H54 (cell line): ENCODE measurements around the gene GPR61.

Source experiments
- DNase-seq: peaks from one replicate; pipeline ENCODE4 v3.0.0; 2011; ENCODE audit warnings: low spot score, mixed read lengths; ENCODE audit not compliant: insufficient read length
- FAIRE-seq: peaks from 3 replicates; lab custom pipeline; 2011; peaks lifted over from hg19 to GRCh38; lab: Jason Lieb, UNC
- POLR2A ChIP-seq: IDR thresholded peaks from 2 replicates; pipeline ENCODE4 v1.6.1; 2011; ENCODE audit warnings: low read depth, mild to moderate bottlenecking, low read length

GPR61 gene, protein sequence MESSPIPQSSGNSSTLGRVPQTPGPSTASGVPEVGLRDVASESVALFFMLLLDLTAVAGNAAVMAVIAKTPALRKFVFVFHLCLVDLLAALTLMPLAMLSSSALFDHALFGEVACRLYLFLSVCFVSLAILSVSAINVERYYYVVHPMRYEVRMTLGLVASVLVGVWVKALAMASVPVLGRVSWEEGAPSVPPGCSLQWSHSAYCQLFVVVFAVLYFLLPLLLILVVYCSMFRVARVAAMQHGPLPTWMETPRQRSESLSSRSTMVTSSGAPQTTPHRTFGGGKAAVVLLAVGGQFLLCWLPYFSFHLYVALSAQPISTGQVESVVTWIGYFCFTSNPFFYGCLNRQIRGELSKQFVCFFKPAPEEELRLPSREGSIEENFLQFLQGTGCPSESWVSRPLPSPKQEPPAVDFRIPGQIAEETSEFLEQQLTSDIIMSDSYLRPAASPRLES

DNA sequence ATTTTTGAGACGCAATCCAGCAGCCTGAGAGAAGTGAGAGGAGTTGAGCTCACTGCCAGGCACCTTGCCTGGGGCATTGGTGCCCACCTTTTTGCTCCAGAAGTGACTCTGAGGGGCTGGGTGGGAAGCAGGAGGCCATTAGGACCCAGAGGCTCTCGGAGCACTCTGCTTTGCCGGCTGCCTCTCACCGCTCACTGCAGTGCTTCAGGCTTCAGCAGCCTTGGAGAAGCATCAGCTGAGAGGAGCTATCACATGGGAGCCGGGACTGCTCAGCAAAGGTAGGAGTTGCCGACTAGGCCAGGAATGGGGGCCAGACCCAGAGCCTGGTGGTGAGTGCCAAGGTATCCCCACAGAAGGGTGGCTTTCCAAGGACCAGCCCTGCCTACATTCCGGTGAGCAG, at the start of gene GPR61:
GPR61 (plus strand) TSS at position 197 of the 400 bp plus-strand sequence. CDS start 3,151 bp downstream, outside the sequence.
- FAIRE-seq = no peak

DNA sequence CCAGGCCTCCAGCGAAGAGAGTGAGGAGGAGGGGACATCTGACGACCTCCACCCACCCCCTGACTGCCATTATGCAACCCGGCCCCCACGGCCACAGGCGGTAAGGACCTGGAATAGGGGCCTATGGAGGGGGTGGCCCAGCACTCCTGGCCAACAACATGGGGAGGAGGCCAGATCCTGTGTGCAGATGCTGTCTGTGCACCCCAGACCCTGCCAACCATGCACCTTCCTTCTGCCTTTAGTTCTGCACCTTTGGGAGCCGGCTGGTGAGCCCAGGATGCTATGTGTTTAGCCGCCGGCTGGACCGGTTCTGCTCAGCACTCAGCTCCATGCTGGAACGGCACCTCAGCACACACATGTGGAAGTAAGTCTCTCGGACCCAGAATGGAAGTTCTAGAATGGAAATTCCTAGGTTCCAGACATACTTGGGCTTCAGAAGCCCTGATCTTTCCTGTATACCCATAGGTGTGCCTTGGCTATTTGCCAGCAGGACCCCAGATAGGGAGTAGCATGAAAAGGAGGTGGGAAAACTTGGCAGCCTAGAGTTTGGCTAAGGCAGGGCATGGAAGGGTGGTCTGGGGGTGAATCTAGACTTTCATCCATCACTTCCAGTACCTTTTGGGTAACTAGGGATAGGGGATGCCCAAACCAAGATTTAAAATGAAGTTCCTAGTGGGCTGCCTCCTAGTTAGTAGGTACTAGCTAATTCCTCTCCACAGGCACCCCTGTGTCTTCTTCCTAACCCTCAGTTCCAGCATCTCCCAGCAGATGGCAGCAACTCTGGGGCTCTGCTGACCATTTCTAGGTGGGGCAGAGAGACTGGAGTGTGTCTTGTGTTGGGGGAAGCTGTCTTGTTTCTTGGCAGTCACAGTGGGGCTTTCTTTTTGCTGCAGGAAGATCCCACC, 49.4 kb upstream of the GPR61 start:
- peak; percentile 75 for DNase-seq
- no peak for FAIRE-seq
- TF ChIP-seq POLR2A = no peak

More for the DNA sequence above, at the start of gene GPR61:
- no peak for TF ChIP-seq POLR2A
- no peak for DNase-seq

DNA sequence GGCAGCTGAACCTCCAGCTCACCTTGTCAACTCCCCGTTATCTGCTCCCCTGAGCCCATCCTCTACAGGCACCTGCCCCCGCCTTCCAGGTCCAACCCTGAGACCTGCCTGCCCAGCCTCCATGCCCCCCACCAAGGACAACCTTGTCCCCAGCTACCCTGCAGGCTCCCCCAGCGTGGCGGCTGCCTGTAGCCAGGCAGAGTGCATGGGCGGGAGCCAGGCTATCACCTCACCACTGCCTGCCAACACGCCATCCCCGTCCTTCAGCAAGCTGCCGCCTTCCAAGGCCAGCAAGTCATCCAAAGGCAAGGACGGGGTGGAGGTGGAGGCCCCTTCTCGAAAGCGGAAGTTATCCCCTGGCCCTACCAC, 48.8 kb upstream of the GPR61 start:
- no peak for TF ChIP-seq POLR2A
- FAIRE-seq (no peak), DNase-seq (no peak)

DNA sequence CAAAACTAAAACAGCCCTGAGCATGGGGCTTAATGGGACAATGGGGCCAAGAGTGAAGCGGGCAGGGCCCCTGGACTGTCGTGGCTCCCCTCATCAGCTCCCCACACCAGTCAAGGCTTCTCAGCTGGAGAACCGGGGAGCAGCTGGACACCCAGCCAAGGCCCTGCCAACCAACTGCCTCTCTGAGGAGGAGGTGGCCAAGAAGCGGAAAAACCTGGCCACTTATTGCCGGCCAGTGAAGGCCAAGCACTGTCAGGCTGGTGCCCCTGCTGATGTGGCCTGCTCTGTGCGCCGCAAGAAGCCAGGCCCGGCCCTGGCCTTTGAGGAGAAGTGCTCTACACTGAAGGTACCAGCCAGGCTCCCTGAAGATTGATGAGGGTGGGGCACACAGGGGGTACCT, 48.3 kb upstream of the GPR61 start:
- FAIRE-seq (no peak), DNase-seq (no peak)
- no peak for TF ChIP-seq POLR2A

DNA sequence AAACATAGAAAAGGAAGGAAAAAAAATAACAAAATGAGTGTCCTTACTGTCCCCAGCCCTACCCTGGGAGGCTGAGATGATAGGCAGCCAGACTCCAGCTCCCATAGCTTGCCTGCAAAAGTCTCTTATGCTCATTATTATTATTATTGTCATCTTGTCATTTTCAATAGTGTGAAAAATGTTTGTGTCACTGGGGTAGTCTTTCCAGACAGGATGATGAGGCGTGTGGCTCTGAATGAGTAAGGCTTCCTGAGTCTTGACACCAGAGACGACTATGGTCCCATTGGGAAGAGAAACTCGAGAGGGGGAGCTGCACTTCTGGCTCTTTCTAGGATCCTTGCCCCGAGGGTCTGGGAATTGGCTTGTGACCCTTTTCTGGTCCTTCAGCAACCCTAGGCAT, 46.9 kb upstream of the GPR61 start:
- DNase-seq = no peak
- no peak for FAIRE-seq
- no peak for TF ChIP-seq POLR2A

DNA sequence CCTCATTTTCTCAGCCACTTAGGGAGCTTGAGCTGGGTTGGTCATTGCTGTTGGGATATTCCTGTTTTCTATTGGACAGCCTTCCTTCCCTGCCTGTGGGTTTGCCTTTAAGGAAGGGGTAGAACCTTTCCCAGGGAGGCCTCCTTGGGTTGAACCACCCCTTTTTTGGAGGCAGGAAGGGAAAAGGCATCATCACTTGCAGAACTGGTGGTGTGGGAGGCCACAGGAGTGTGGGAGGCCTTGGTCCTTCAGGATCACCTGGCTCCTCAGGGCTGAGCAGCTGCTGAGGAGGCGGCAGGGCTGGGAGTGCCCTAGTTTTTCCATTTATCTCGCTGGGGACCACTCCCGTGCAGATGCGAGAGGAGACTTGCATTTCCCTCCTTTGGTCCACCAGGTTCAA, 46.4 kb upstream of the GPR61 start:
- FAIRE-seq (no peak), DNase-seq (no peak)
- no peak for TF ChIP-seq POLR2A

DNA sequence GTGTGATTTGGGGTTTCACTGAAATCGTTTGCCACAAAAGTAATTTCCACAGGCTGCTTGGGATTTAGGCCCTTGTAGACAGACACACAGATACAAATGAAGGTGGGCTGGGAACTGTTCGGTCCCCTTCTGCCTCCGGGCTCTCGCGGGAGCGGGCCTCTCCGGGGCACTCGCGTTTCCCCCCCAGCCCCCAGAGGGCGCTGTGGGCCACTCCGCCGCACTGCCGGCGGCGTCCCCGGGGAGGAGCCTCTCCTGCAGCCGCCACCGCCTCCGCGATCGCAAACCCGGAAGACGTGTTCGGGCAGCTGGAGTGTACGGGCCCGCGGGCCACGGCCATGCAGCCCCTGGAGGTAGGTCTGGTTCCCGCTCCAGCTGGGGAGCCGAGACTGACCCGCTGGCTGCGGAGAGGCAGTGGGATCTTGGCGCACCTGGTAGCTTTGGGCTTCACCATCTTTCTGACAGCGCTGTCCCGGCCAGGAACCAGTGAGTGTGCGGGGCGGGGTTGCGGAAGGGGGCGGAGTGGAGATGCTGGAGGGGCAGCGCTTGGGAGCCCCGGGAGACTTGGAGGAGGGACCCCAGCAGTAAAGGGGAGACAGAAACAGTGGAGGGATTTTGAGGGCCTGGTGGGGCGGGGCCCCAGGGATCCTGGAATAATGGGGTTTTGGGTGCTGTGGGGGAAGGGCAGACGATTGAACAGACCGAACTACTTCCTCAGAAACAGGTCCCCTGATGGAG, 45.7 kb upstream of the GPR61 start, which contains the start of gene CYB561D1:
CYB561D1 (plus strand) TSS at position 290 of the 735 bp plus-strand sequence; CDS start at position 336, 46 bp downstream.
- DNase-seq (peak; percentile 92), FAIRE-seq (no peak)
- peak; percentile 65 for TF ChIP-seq POLR2A

DNA sequence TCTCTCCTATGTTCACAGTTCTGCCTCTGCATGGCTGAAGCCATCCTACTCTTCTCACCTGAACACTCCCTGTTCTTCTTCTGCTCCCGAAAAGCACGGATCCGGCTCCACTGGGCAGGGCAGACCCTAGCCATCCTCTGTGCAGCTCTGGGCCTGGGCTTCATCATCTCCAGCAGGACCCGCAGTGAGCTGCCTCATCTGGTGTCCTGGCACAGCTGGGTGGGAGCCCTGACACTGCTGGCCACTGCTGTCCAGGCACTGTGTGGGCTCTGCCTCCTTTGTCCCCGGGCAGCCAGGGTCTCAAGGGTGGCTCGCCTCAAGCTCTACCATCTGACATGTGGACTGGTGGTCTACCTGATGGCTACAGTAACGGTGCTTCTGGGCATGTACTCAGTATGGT, 43.9 kb upstream of the GPR61 start:
- TF ChIP-seq POLR2A = no peak
- FAIRE-seq (no peak), DNase-seq (no peak)

DNA sequence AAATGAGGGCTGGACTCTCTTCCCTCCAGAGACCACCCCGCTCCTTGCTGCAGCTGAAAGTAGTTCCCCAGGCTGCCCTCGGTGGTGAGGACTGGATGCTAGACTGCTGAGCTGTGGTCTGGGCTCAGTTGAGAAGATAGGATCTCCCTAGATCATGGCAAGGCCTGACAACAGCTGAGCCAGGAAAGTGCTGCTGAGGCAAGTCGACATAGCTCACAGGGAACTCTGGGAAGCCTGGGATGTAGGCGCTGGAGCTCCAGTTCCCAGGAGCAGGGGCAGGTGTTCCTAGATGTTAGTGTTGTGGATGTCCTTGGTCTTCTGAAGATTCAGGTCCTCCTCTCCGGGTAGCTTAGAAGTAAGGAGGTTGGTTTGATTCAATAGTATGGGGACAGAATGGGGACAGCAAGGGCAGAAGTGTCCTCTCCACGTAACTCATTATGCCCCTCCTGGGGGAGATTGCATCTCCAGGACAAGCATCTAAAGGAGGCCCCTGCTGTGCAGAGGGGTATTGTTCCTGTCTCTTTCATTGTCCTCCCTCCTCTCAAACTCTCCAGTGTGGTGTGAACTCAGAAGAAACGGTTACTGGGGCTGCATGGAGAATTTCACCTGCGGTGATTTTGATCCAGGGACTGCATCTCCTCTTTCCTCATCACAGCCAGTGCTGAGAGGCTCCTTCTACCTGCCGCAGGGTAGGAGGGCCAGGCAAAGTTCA, 42.1 kb upstream of the GPR61 start:
- DNase-seq (no peak), FAIRE-seq (no peak)
- no peak for TF ChIP-seq POLR2A

DNA sequence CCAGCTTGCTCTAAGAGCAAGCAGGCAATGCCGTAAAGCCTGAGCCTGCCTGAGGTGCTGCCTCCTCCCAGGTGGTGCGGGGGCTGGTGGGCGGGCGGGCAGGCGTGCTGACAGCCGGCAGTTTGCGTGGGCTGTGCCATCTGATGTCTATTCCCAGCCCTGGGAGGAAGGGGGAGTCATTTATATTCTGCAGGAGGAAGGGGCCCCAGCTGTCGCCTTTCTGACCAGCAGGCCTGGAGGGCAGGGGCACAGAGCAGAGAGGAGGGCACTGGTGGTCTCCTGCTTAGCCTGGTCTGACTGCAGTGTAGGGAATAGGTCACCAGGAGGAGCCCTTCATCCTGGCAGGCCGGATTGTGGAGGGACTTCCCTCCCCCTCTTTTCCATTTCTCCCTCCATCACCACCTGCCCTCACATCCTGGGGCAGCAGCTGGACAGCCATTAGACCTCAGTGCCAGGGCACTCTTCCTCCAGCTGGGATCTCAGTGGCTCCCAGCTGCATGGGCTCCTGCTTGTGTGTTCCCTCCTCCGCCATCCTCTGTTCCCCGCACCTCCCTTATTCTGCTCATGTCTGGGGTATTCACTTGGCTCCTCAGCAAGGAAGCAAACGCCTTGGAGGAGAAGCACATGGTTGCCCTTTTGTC, 41.4 kb upstream of the GPR61 start:
- DNase-seq = no peak
- TF ChIP-seq POLR2A = no peak
- FAIRE-seq = no peak

DNA sequence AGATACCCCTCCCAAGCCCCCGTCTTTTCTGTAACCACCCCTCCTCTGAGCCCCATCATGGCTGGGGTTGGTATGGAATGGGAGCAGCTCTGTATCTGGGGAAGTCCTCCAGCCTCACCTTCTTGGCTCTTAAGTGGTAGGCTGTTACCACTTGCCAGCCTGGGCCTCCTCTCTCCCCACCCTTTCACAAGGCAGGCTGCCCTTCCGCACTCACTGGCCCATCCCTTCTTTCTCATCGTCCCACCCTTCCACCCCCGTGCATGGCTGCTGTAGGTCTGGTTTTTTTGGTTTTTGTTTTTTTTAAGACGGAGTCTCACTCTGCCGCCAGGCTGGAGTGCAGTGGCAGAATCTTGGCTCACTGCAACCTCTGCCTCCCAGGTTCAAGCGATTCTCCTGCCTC, 40.6 kb upstream of the GPR61 start:
- DNase-seq (no peak), FAIRE-seq (no peak)
- no peak for TF ChIP-seq POLR2A
